GM04503 (cell line): ENCODE results near the gene TRIM29.

Source experiments
- DNase-seq: peaks from one replicate; pipeline ENCODE4 v3.0.0-alpha.2; 2012; ENCODE audit warnings: low read depth

The TRIM29 gene

DNA sequence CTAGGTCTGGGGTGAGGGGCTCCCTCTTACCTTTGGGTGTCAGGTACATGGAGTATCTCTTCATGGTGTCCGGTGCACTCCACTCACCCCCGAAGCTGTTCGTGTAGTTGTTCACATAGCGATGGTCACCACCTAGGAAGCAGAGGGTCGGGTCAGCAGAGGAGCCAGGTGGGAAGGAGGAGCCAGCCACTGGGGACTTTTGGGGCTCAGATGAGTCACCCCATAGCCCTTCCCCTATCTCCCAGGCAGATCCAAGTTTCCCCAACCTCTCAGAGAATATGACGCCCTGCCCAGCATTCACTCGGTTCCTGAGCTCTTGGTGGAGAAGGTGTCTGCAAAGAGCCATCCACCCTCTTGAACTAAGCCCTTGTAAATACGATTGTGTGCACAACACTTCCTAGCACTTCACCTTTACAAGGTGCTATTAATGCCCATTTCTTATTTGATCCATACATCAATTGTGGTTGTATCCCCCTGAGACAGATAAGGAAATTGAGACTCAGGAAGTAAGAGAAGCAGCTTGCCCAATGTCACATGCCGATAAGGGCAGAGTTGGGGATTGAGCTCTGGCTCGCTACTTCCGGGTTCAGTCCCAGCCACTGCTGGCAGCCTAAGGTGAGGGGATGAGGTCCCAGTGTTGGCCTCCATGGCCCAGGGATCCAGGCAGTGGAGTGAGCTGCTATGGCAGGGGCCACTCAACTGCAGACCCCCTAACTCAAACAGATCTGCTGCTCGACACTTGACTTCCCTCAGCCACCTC lies 14.8 kb downstream of the TRIM29 start:
- DNase-seq = no peak

GRCh38 chr11:120121914-120122473 lies 15.9 kb downstream of the TRIM29 start:
- no peak for DNase-seq

- DNase-seq = no peak
Observed at GRCh38 chr11:120121336-120121735, 16.6 kb downstream of the TRIM29 start.

DNA sequence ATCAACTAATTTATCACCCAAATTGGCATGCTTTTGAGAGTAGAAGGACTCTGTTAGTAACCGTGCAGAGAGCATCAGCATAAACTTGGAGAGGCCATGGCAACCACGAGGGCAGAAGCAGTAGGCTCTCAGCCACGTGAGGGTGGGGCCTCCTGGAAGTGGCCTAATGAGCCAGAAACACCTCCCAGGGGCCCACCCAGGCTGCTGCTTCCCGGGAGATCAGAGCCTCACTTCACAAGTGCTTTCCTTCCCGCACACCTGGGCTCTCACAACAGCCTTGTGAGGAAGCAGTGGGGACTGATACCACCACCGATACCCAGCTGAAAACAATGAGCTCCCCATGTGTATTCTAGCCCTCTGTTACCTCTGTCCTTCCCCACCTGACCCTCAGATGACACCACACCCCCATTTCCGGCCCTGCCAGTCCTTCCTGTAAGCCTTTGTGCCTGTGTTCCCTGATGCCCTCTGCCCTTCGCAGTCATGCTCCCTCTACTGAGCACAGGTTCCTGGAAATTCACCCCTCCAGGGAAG lies 17.0 kb downstream of the TRIM29 start:
- no peak for DNase-seq

GRCh38 chr11:120119121-120119520 lies 18.8 kb downstream of the TRIM29 start:
- no peak for DNase-seq

DNA sequence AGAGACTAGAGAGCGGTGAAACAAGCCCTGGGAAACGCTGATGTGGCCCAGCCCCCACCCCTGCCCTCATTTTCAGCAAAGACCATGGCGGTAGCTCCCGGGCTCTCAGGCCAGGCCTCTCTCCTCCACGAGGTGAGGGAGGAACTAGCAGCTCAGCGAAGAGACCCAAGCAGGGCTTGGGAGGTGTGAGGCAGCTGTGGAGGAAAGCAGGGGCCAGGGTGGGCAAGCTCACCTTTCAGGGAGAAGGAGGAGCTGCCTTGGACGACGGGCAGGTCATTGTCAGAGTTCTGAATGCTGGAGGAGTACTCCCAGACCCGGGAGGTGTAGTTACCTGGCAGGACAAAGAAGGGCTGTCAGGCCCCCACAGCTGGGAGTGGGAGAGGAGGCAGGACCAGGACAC lies 19.9 kb downstream of the TRIM29 start:
- DNase-seq = no peak

- no peak for DNase-seq
Observed at GRCh38 chr11:120116966-120117365, 20.9 kb downstream of the TRIM29 start.

GRCh38 chr11:120115272-120116000 lies 22.5 kb downstream of the TRIM29 start:
- DNase-seq = no peak

- DNase-seq = no peak
Observed at GRCh38 chr11:120112174-120112796, 25.6 kb downstream of the TRIM29 start.

- DNase-seq = no peak
Observed at GRCh38 chr11:120109531-120109930, 28.4 kb downstream of the TRIM29 start.

DNA sequence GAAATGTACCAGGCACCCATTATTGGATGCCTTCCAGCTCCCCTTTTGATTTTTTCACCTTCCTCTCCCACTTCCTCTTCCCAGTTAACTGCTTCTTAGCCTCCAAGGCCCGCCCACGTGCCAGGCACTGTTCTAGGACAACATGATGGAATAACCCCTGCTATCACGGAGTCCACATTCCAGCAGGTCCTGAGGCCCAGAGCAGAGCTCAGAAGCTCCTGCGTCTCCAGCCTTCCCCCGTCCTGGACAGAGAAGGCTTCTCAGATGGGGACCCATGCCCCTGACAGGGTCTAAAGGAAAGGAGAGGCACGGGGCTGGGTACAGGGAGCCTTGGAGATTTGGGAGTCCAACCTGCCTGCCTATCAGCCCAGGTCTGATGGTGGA lies 29.1 kb downstream of the TRIM29 start:
- DNase-seq = no peak

DNA sequence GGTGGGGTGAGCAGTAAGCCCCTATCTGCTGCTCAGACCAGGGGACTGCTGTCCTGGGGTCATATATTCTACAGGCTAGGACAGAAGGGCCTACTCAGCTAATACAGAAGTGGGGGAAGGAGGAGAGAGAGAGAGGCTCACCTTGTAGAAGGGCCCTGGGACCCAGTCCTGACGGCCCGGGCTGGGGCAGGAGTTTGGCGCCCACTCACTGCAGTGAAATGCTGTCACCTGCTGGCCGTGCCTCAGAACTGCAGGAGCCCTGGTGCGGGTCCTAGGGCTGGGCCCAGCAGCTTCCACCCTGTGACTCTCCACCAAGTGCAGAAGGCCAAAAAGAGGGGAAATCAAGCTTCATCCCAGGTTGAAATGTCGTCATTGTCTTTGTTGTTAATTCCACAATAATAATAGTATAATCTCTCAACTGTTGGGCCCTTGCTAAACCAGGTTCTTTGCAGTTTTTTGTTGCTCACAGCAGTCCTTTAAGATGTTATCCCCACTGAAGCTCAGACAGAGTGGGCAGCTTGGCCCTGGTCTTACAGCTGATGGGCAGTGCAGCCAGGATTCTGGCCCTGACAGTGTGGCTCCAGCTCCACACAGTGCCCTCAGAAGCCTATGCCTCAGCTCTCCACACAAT lies 29.6 kb downstream of the TRIM29 start:
- DNase-seq = no peak

- no peak for DNase-seq
Observed at GRCh38 chr11:120107692-120108091, 30.2 kb downstream of the TRIM29 start.

DNA sequence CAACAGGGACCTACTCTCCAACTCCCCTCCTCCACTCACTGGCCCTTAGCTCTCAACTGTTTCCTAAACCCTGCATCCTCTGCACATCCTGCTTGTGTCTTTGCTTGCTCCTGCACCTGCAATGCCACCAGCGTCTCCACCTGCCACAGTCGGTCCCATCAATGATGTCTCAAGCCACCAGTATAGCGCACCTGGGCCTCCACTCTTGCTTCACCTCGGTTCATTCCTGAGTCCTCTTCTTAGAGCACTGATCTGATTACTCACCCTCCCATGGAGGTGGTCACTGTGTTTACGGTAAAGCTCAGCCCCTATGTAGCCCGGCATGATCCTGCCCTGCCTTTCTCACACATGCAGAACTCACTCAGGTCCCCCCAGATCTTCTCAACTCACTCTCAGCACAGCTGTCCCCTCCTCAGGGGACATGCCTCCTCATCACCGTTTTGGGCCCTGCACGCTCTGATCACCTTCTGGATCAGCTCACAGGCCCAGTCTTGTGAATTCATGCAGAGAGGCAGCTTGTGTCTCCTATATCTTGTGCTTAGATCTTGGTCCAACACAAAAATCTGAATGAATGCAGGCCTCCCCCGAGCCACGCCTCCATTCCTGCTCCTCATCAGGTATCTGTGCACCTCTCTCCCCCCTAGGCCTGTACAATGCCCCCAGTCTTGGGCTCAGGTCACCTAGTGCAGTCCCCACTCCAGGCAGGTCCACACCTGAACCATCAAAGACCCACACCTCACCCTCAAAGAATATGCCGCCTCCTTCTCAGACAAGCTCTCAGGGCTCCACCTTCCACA lies 31.4 kb downstream of the TRIM29 start:
- no peak for DNase-seq

DNA sequence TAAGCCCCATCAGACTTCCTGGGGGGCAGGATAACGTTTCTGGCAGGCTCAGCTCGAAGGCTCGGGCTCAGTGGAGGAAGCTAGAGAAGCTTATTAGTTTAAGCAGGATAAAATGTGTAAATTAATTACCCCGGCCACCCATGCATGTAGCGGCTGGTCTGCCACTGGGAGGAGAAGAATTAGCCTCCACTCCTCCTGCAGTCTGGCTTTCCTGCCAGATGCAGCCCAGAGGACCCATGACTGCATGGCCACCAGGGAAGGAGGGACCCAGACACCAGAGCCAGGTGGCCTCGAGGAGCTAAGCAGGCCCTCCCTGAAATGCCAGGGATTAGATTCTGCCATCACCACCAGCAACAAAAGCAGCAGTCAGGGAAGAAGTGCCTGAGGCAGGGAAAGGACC lies 32.3 kb downstream of the TRIM29 start:
- no peak for DNase-seq

GRCh38 chr11:120104041-120104565 lies 33.8 kb downstream of the TRIM29 start:
- no peak for DNase-seq

GRCh38 chr11:120102864-120103122 lies 35.1 kb downstream of the TRIM29 start:
- DNase-seq = no peak

DNA sequence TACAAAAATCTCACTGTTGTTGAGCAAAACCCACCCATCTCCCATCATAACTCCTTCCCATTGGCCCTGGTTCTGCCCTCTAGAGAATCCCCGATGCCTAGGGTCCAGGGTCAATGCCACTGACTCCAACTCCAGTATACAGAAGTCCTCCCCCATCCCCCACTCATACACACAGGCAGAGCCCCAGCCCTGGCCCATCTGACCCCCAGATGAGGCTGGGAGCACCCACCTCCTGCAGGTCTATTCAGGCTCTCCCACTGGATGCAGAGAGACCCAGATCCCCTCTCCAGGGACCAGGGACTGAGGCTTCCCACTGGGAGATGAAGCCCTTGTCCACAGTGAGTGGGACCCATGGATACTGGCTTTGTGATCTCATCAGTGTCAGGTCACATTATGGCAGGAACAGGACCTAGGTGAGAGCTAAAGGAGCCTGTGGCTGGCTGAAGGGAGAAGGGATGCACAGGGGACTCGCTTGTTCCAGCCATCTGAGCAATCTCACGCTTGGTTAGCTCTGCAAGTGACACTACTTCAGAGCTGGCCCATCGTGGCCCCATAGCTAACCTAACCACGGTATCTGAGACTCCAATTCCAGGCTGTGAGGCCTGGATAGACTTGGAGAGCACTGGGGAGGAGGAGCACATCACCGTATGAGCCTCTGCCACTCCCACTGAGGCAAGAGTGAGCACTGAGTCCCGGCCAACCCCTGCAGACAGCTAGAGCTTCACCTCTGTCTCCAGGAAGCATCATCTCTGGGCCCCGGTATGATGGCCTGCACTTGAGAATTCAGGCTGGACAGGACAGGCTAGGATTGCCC lies 35.7 kb downstream of the TRIM29 start:
- no peak for DNase-seq

DNA sequence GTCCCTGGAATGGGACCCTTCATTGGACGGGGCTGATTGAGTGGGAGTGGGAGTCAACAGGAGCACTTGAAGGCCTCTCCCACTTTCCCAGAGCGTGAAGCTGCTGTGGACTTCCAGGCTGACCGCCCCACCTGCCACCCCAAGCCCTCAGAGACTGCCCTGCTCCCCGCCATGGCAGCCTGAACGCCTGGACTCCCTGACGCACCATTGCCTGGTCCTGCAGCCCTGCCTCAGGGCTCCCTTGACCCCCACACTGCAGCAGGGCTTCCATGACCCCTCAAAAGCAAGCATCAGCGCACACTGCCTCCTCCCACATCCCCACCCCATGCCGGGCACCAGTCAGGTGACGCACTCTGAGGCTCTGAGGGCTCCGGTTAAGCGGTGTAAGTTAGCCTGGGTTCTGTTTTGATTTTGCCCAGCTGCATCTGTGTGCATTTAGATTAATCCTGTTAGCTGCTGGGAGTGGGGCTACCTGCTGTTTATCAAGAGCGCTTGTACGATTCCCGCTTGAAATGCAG lies 39.4 kb downstream of the TRIM29 start:
- no peak for DNase-seq

- DNase-seq = no peak
Observed at GRCh38 chr11:120097721-120098385, 40.1 kb downstream of the TRIM29 start.
